ENCODE measurements around the gene SNX9.

SNX9 gene

GRCh38 chr6:157823001-157823527, at the start of gene SNX9:
Gene SNX9, plus strand, starts transcription at chr6:157823246. Its CDS starts 189 bp downstream, at chr6:157823435.
- DNase-seq (ENCODE audit: low read depth): peak; percentile 79
- no peak for TF ChIP-seq CTCF (IDR thresholded peaks at IDR 0.05; ENCODE audit: low read length, missing control alignments)

GRCh38 chr6:157773248-157773773, 49.7 kb upstream of the SNX9 start:
- TF ChIP-seq CTCF (IDR thresholded peaks at IDR 0.05; ENCODE audit: low read length, missing control alignments): no peak
- no peak for DNase-seq (ENCODE audit: low read depth)
- H3K4me3 ChIP-seq (replicated peaks; ENCODE audit: low read depth, low read length): no peak overlapping the region

More at GRCh38 chr6:157823001-157823527, at the start of gene SNX9:
- H3K4me3 ChIP-seq (replicated peaks; ENCODE audit: low read depth, low read length): peak within 1 kb of the TSS; percentile 86

GRCh38 chr6:157774153-157775135, 48.6 kb upstream of the SNX9 start:
- no peak for TF ChIP-seq CTCF (IDR thresholded peaks at IDR 0.05; ENCODE audit: low read length, missing control alignments)
- no peak overlapping the region for H3K4me3 ChIP-seq (replicated peaks; ENCODE audit: low read depth, low read length)
- DNase-seq (ENCODE audit: low read depth): peak; percentile 42

- TF ChIP-seq CTCF (IDR thresholded peaks at IDR 0.05; ENCODE audit: low read length, missing control alignments): no peak
- DNase-seq (ENCODE audit: low read depth): no peak
- H3K4me3 ChIP-seq (replicated peaks; ENCODE audit: low read depth, low read length): no peak overlapping the region
Observed at GRCh38 chr6:157775376-157775775, 47.7 kb upstream of the SNX9 start.

GRCh38 chr6:157777344-157777743, 45.7 kb upstream of the SNX9 start:
- DNase-seq (ENCODE audit: low read depth): no peak
- no peak overlapping the region for H3K4me3 ChIP-seq (replicated peaks; ENCODE audit: low read depth, low read length)
- TF ChIP-seq CTCF (IDR thresholded peaks at IDR 0.05; ENCODE audit: low read length, missing control alignments): no peak

- DNase-seq (ENCODE audit: low read depth): no peak
- no peak overlapping the region for H3K4me3 ChIP-seq (replicated peaks; ENCODE audit: low read depth, low read length)
- TF ChIP-seq CTCF (IDR thresholded peaks at IDR 0.05; ENCODE audit: low read length, missing control alignments): no peak
Observed at GRCh38 chr6:157778719-157779118, 44.3 kb upstream of the SNX9 start.
